ENCODE data around the gene RPA1. TPM values are rescaled to one million over a fixed set of nuclear protein-coding genes. Genes with fewer than 3 reads are reported as not detected.

The RPA1 gene
- total and polyA plus RNA-seq, 2 experiments from 2014 or later: 15.2 to 33.6 TPM

- no peaks in the 10 kb centered on the region for H3K36me3 ChIP-seq (replicated peaks; ENCODE audit: insufficient read depth, low read depth)
- no peaks in the 10 kb centered on the region for H3K27me3 ChIP-seq
- no peaks in the 10 kb centered on the region for H4K20me1 ChIP-seq (ENCODE audit: insufficient read depth, poor library complexity, severe bottlenecking)
- WGBS (ENCODE audit: low lambda C conversion rate, missing lambda C conversion rate): 98% methylated on average over 4 of the region's 4 CpGs
- H3K9me2 ChIP-seq (replicated peaks; ENCODE audit: insufficient read depth): no peaks in the 10 kb centered on the region
- no peaks in the 10 kb centered on the region for H3K9me3 ChIP-seq (ENCODE audit: low read depth)
- no peaks in the 10 kb centered on the region for H3K79me2 ChIP-seq
- TF ChIP-seq CTCF (IDR thresholded peaks at IDR 0.05; ENCODE audit: poor library complexity): no peak
- no peak for TF ChIP-seq EZH2 (IDR thresholded peaks at IDR 0.05; ENCODE audit: borderline replicate concordance)
- no peak for TF ChIP-seq EZH2phosphoT487 (IDR thresholded peaks at IDR 0.05; ENCODE audit: low read depth, severe bottlenecking, unreplicated experiment)
- no peak for DNase-seq (ENCODE audit: low spot score)
- no peak overlapping the region for H2AFZ ChIP-seq
- H3K4me1 ChIP-seq (ENCODE audit: insufficient read depth): no peaks in the 10 kb centered on the region
- no peak overlapping the region for H3K27ac ChIP-seq
- no peak overlapping the region for H3K4me2 ChIP-seq
- H3K4me3 ChIP-seq: no peak overlapping the region
Observed at GRCh38 chr17:1872976-1873375, 43.2 kb downstream of the RPA1 start.

- TF ChIP-seq EZH2 (IDR thresholded peaks at IDR 0.05; ENCODE audit: borderline replicate concordance): no peak
- TF ChIP-seq EZH2phosphoT487 (IDR thresholded peaks at IDR 0.05; ENCODE audit: low read depth, severe bottlenecking, unreplicated experiment): no peak
- TF ChIP-seq CTCF (IDR thresholded peaks at IDR 0.05; ENCODE audit: poor library complexity): no peak
- Histone ChIP-seq H3K9me3 (ENCODE audit: low read depth) (no peaks in the 10 kb centered on the region), H3K79me2 (no peaks in the 10 kb centered on the region), H3K36me3 (replicated peaks; ENCODE audit: insufficient read depth, low read depth) (no peaks in the 10 kb centered on the region), H2AFZ (no peak overlapping the region), H3K27me3 (no peaks in the 10 kb centered on the region), H3K4me3 (no peak overlapping the region), H3K4me2 (no peak overlapping the region), H3K9me2 (replicated peaks; ENCODE audit: insufficient read depth) (no peaks in the 10 kb centered on the region), H4K20me1 (ENCODE audit: insufficient read depth, poor library complexity, severe bottlenecking) (no peaks in the 10 kb centered on the region), H3K27ac (no peak overlapping the region), H3K4me1 (ENCODE audit: insufficient read depth) (no peaks in the 10 kb centered on the region)
- 97% methylated on average over 9 of the region's 9 CpGs for WGBS (ENCODE audit: low lambda C conversion rate, missing lambda C conversion rate)
- no peak for DNase-seq (ENCODE audit: low spot score)
Observed at GRCh38 chr17:1873418-1873817, 43.6 kb downstream of the RPA1 start.

- Histone ChIP-seq H3K79me2 (no peaks in the 10 kb centered on the region), H3K4me3 (no peak overlapping the region), H3K4me1 (ENCODE audit: insufficient read depth) (no peaks in the 10 kb centered on the region), H2AFZ (no peak overlapping the region), H4K20me1 (ENCODE audit: insufficient read depth, poor library complexity, severe bottlenecking) (no peaks in the 10 kb centered on the region), H3K4me2 (no peak overlapping the region), H3K27ac (no peak overlapping the region), H3K9me3 (ENCODE audit: low read depth) (no peaks in the 10 kb centered on the region), H3K9me2 (replicated peaks; ENCODE audit: insufficient read depth) (no peaks in the 10 kb centered on the region), H3K36me3 (replicated peaks; ENCODE audit: insufficient read depth, low read depth) (no peaks in the 10 kb centered on the region), H3K27me3 (no peaks in the 10 kb centered on the region)
- TF ChIP-seq EZH2phosphoT487 (IDR thresholded peaks at IDR 0.05; ENCODE audit: low read depth, severe bottlenecking, unreplicated experiment) (no peak), EZH2 (IDR thresholded peaks at IDR 0.05; ENCODE audit: borderline replicate concordance) (no peak), CTCF (IDR thresholded peaks at IDR 0.05; ENCODE audit: poor library complexity) (no peak)
- no peak for DNase-seq (ENCODE audit: low spot score)
- 93% methylated on average over 4 of the region's 4 CpGs for WGBS (ENCODE audit: low lambda C conversion rate, missing lambda C conversion rate)
Observed at GRCh38 chr17:1875597-1875996, 45.8 kb downstream of the RPA1 start.
